Activated CD8-positive, alpha-beta memory T cell treated with anti-CD3 and anti-CD28 coated beads, Interleukin-2, amount 10 ng/mL, durations not matched to agents 7 days and 5 days (primary cell): ENCODE measurements around the gene UBQLN4. TPM values are rescaled to one million over a fixed set of nuclear protein-coding genes. Genes with fewer than 3 reads are reported as not detected.
"Not testable (repeated sequence)": the region's sequence is repeated elsewhere in the genome, so short reads cannot be mapped to it uniquely, and the experiment has no call there.

Source experiments
- ATAC-seq: fragments of 150-1000 bp; cut with Tn5 transposase; one replicate; pipeline ENCODE4 v1.10.0; 2021; ENCODE audit warnings: moderate library complexity
- CTCF ChIA-PET: fragments of 350-600 bp; sonication (Branson Sonifier 250); formaldehyde crosslinking; loops from one replicate; lab custom pipeline; 2021; ENCODE audit warnings: antibody characterized with exemption; lab: Charles Lee
- DNase-seq: peaks from one replicate; pipeline ENCODE4 v3.0.0-alpha.2; 2020
- H3K27ac Mint-ChIP-seq: one replicate; pipeline ENCODE4 v1.8.0; 2021; ENCODE audit warnings: mild to moderate bottlenecking, mixed read lengths
- H3K27me3 Mint-ChIP-seq: one replicate; pipeline ENCODE4 v1.8.0; 2021; ENCODE audit warnings: mixed read lengths
- H3K36me3 Mint-ChIP-seq: one replicate; pipeline ENCODE4 v1.8.0; 2021; ENCODE audit warnings: mild to moderate bottlenecking, mixed read lengths
- H3K4me1 Mint-ChIP-seq: one replicate; pipeline ENCODE4 v1.8.0; 2021; ENCODE audit warnings: mixed read lengths
- H3K4me3 Mint-ChIP-seq: one replicate; pipeline ENCODE4 v1.8.0; 2021; ENCODE audit warnings: mild to moderate bottlenecking, moderate library complexity, mixed read lengths
- H3K9me3 Mint-ChIP-seq: one replicate; pipeline ENCODE4 v1.8.0; 2022; ENCODE audit warnings: low read depth, mixed read lengths
- total RNA-seq, 2 experiments: library from RNA; stranded (reverse); gene quantifications; one replicate each; pipeline ENCODE4 v1.2.3, GENCODE V29; 2021

Gene UBQLN4
- total RNA-seq, 2 experiments from 2014 or later: 40.3 to 44.8 TPM

DNA sequence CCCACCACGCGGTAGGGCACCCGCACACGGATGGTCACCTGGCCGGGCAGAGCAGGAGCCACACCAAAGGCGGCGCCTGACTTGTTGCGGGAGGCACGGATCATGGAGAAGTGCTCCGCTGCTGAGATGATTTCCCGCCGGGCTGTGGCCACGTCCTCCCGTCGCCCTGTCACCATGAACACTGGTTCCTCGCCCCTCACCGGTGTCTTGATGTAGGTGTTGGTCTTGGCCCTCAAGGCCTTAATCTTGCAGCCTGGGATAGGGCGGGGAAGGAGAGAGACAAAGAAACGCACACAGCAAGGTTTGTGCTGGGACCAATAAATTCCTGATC is 23.8 kb upstream of the UBQLN4 start:
- CTCF ChIA-PET: no interaction called here
- H3K4me1 Mint-ChIP-seq: no peaks in the 10 kb centered on the region
- no peak for ATAC-seq

DNA sequence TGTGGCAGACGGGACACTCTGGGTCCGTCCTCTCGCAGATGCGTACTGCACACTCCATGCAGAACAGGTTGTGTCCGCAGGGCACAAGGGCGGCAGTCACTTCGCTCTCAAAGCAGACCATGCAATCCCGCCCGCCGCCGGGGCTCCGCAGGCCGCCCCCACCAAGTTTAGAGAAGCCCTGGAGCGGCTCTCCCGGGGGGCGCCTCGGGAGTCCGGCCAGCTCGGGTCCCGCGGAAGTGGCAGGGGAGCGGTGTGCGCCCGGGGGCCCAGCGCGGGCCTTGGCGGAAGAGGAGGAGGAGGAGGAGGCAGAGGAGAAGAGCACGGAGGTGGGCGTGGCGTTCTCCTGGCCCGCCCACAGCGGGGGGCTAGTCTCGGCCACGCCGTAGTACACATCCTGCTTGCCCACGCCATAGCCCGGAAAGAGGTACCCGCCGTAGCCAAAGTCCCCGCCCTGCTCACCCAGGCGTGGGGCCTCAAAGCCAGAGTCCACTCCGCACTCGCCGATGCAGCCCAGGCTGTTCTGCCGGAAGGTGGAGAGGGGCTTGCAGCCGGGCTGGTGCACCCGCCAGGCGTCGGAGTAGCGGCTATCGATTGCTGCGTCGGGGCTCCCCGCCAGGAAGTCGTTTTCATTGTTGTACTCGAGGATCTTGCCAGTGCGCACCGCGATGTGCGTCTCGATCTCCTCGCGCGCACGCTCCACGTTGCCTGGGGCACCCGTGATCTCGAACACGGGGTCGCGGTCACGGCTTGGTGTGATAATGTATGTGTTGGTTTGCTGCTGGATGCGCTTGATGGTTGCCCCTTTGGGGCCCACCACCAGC is 23.2 kb upstream of the UBQLN4 start:
- ATAC-seq: no peak
- CTCF ChIA-PET: interaction anchor here (2.0 kb wide), 1 partner anchor 10 kb away, joined by 8 read pairs; no protein-coding TSS in a partner anchor
- H3K4me3 Mint-ChIP-seq: no peak overlapping the region

More for the DNA sequence above, 23.8 kb upstream of the UBQLN4 start:
- H3K9me3 Mint-ChIP-seq: no peaks in the 10 kb centered on the region
- no peak for DNase-seq
- no peak overlapping the region for H3K4me3 Mint-ChIP-seq
- H3K27ac Mint-ChIP-seq: no peak overlapping the region
- H3K36me3 Mint-ChIP-seq: no peaks in the 10 kb centered on the region
- H3K27me3 Mint-ChIP-seq: peaks cover 40% of the 10 kb centered on the region

DNA sequence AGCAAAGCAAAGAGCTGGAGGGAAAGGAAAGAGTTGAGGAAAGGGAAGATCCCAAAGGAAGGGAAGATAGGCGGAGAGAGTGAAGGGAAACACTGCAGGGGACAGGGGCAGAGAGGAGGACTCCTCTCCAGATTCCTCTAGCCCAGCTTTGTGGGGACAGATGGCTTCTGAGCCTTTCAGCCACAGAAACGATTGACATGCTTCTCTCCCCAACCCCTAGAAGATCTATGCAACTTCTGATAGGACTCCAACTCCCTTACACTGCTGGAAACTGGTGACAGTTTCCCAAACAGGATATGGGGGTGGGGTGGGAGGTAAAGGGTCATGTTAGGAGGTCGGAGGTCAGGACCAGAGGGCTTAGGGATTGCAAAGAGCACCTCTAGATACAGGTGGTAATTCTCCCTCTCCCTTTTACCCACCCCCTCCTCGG is 22.2 kb upstream of the UBQLN4 start:
- DNase-seq: no peak
- Mint-ChIP-seq H3K4me3 (no peak overlapping the region), H3K4me1 (no peaks in the 10 kb centered on the region), H3K36me3 (no peaks in the 10 kb centered on the region), H3K9me3 (no peaks in the 10 kb centered on the region), H3K27ac (no peak overlapping the region), H3K27me3 (peaks cover 43% of the 10 kb centered on the region)
- CTCF ChIA-PET: interaction anchor here (1.3 to 2.0 kb wide), 2 partner anchors 9 to 16 kb away, joined by 4 to 8 read pairs; no protein-coding TSS in a partner anchor
- ATAC-seq: no peak

More for the DNA sequence above, 23.2 kb upstream of the UBQLN4 start:
- H3K4me1 Mint-ChIP-seq: no peaks in the 10 kb centered on the region
- DNase-seq: no peak
- no peaks in the 10 kb centered on the region for H3K9me3 Mint-ChIP-seq
- no peak overlapping the region for H3K27ac Mint-ChIP-seq
- H3K27me3 Mint-ChIP-seq: peaks cover 45% of the 10 kb centered on the region
- no peaks in the 10 kb centered on the region for H3K36me3 Mint-ChIP-seq

DNA sequence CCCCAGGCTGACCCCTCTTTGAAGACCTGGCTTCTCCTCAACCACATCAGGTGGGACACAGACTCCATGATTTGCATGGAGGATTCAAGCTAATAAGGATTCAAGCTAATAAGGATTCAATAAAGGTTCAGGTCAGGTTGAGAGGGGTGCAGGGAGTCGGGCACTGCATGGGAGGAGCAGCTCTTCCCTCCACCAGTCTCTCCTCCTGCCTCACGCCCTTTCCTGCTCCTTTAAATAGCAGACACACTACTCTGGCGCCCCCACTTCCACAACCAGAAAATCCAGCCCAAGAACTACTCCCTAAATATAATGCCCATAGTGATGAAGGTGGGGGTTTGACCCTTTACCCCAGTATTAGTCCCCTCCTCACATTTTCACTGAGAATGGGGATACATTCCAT is 21.6 kb upstream of the UBQLN4 start:
- DNase-seq (no peak), ATAC-seq (no peak)
- no peak overlapping the region for H3K27ac Mint-ChIP-seq
- CTCF ChIA-PET: interaction anchor here (1.3 to 2.0 kb wide), 2 partner anchors 9 to 16 kb away, joined by 4 to 8 read pairs; no protein-coding TSS in a partner anchor
- H3K4me1 Mint-ChIP-seq: no peaks in the 10 kb centered on the region
- H3K27me3 Mint-ChIP-seq: peaks cover 39% of the 10 kb centered on the region
- no peak overlapping the region for H3K4me3 Mint-ChIP-seq
- H3K9me3 Mint-ChIP-seq: no peaks in the 10 kb centered on the region
- no peaks in the 10 kb centered on the region for H3K36me3 Mint-ChIP-seq

DNA sequence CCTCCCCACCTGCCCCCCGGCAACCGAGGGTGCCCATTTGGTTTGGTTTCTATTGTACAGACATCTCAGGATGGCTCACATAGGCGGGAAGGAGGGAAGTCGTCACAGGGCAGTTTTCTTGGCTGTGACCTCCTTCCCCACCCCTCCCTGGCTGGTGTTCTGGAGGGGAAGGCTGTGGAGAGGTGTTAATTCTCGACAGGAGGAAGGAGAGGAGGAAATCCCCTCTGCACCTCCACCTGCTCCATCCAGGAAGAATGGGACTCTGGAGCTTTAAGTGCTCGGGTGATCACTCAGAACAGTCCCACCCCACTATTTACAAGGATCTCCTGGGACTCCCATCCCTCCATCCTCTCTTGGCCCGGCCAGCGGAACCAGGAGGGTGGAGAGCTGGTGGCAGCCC is 21.1 kb upstream of the UBQLN4 start:
- Mint-ChIP-seq H3K4me1 (no peaks in the 10 kb centered on the region), H3K27me3 (peaks cover 36% of the 10 kb centered on the region), H3K27ac (no peak overlapping the region), H3K36me3 (no peaks in the 10 kb centered on the region), H3K4me3 (no peak overlapping the region), H3K9me3 (no peaks in the 10 kb centered on the region)
- CTCF ChIA-PET: interaction anchor here (1.3 to 2.0 kb wide), 2 partner anchors 8 to 17 kb away, joined by 4 to 8 read pairs; no protein-coding TSS in a partner anchor
- DNase-seq (no peak), ATAC-seq (no peak)

DNA sequence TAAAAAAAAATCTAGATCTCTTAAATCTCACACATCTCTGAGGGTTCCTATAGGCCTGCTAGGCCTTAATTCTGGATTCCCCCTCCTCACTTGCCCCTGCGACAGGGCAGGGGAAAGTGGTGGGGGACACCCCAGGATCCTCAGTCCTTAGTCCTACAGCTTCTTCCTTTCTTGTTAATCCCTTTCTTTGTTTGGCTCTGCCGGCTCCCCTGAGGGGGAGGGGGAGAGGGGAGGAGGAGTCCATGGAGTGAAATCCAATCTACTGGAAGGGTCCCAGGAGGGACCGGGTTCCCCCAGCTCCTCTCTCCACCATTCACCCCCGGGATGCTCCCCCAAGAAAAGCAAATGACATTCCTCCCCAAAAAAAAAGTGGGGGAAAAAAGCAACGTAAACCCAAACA is 20.1 kb upstream of the UBQLN4 start:
- H3K27ac Mint-ChIP-seq: no peak overlapping the region
- CTCF ChIA-PET: interaction anchor here (0.8 to 1.5 kb wide), 3 partner anchors 8 to 25 kb away, joined by 3 to 4 read pairs (median 3); partner anchors contain the start of gene MEX3A

DNA sequence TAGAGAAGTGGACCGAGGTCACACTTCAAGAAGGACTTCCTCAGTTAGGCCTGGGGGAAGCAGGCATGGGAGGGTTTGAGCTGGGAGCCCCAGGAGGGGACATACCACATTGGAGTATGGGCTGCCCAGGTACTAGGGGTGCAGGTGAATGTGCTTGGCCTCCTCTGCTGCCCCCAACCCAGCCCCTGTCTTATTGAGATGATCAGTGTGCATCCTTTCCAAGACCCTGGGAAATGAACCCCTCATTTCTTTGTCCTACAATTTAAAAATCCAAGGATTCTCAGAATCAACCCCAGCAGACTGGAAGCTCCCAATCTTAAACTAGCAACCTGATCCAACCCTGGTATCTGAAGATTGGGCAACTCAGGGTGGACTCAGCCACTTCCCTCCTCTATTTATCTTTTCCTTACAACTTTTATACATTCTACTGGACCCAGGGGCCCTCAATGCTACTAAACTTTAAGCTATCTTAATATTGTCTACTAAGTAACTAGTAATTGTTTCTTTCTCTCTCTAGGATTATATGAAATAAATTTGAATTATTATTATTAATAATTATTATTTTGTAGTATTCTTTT is 19.6 kb upstream of the UBQLN4 start:
- H3K9me3 Mint-ChIP-seq: no peaks in the 10 kb centered on the region
- H3K4me1 Mint-ChIP-seq: no peaks in the 10 kb centered on the region
- no peak for ATAC-seq
- peaks cover 23% of the 10 kb centered on the region for H3K27me3 Mint-ChIP-seq
- H3K36me3 Mint-ChIP-seq: no peaks in the 10 kb centered on the region
- CTCF ChIA-PET: interaction anchor here (0.8 to 1.5 kb wide), 5 partner anchors 8 to 135 kb away, joined by 3 to 4 read pairs (median 3); partner anchors contain the start of gene MEX3A
- H3K27ac Mint-ChIP-seq: no peak overlapping the region
- no peak for DNase-seq
- no peak overlapping the region for H3K4me3 Mint-ChIP-seq

More for the DNA sequence above, 20.1 kb upstream of the UBQLN4 start:
- Mint-ChIP-seq H3K4me1 (no peaks in the 10 kb centered on the region), H3K36me3 (no peaks in the 10 kb centered on the region), H3K27me3 (peaks cover 28% of the 10 kb centered on the region), H3K4me3 (no peak overlapping the region), H3K9me3 (no peaks in the 10 kb centered on the region)
- ATAC-seq (no peak), DNase-seq (no peak)

DNA sequence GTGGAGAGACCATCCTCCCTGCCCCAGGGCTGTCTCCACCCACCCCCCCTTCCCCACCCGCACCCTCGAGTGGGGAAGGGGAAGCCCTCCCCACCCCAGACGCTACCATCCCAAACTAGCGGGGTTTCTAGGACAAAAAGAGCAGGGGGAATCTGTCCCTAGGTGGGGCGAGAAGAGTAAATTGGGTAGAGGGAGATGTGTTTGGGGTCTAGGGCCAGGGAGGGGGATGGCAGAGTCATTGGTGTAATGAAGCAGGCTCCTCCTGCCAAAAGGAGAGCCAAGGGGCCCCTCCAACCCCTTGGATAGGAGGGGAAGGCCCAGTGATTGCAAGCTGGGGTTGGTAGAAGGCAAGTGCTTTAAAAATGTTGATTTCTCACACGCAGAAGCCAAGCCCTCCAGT is 18.7 kb upstream of the UBQLN4 start:
- Mint-ChIP-seq H3K27ac (no peak overlapping the region), H3K9me3 (no peaks in the 10 kb centered on the region), H3K4me1 (no peaks in the 10 kb centered on the region), H3K27me3 (peaks cover 18% of the 10 kb centered on the region), H3K36me3 (no peaks in the 10 kb centered on the region), H3K4me3 (no peak overlapping the region)
- DNase-seq (no peak), ATAC-seq (no peak)
- CTCF ChIA-PET: interaction anchor here (0.6 to 1.5 kb wide), 4 partner anchors 9 to 139 kb away, joined by 3 to 4 read pairs (median 4); partner anchors contain the start of gene MEX3A

DNA sequence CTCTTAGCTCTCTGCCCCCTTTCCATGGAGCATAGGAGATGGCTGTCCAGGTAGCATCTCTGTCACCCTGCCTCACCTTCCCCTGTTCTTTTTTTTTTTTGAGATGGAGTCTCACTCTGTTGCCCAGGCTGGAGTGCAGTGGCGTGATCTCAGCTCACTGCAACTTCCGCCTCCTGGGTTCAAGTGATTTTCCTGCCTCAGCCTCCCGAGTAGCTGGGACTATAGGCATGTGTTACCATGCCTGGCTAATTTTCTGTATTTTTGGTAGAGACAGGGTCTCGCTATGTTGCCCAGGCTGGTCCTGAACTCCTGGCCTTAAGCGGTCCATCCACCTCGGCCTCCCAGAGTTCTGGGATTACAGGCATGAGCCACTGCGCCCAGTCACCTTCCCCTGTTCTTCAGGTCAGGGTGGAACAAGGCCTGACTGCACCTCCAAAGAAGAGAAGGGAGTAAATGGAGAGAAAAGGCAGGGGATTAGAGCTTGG is 17.8 kb upstream of the UBQLN4 start:
- H3K9me3 Mint-ChIP-seq, H3K4me1 Mint-ChIP-seq, ATAC-seq, DNase-seq, H3K36me3 Mint-ChIP-seq, H3K4me3 Mint-ChIP-seq: not testable (repeated sequence)
- peaks cover 18% of the 10 kb centered on the region for H3K27me3 Mint-ChIP-seq
- H3K27ac Mint-ChIP-seq: peak overlapping the region; percentile 21
- CTCF ChIA-PET: interaction anchor here (0.6 kb wide), 1 partner anchor 113 kb away, joined by 4 read pairs; no protein-coding TSS in a partner anchor

DNA sequence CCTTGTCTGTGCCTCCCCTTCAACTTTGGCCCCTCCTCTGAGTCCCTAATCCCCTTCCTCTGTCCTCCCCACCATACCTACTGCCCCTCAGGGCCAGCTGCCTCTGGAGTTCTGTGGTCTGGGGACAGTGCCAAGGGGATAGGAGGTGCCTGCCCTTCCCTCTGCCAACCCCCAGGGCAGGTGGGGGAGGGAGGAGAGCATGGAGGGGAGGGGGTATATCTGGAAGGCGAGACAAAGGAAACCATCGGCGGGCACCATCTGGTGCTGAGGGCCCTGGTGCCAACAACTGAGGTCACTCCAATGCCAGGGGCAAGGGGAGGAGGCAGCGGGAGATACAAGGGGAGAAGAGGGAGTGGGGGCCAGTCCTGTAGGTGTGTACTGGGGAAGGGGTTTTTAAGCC is 16.9 kb upstream of the UBQLN4 start:
- Mint-ChIP-seq H3K36me3 (no peaks in the 10 kb centered on the region), H3K9me3 (no peaks in the 10 kb centered on the region), H3K4me3 (no peak overlapping the region), H3K27me3 (peaks cover 16% of the 10 kb centered on the region), H3K4me1 (peaks cover 11% of the 10 kb centered on the region), H3K27ac (no peak overlapping the region)
- no peak for ATAC-seq
- CTCF ChIA-PET: no interaction called here
- DNase-seq: no peak

- Mint-ChIP-seq H3K27ac (no peak overlapping the region), H3K36me3 (no peaks in the 10 kb centered on the region), H3K27me3 (peaks cover 12% of the 10 kb centered on the region), H3K9me3 (no peaks in the 10 kb centered on the region), H3K4me1 (peaks cover 18% of the 10 kb centered on the region), H3K4me3 (no peak overlapping the region)
- ATAC-seq (no peak), DNase-seq (no peak)
- CTCF ChIA-PET: interaction anchor here (0.9 kb wide), 1 partner anchor 22 kb away, joined by 3 read pairs; no protein-coding TSS in a partner anchor
Observed at GRCh38 chr1:156069490-156070455, 16.2 kb upstream of the UBQLN4 start.

- peaks cover 18% of the 10 kb centered on the region for H3K4me1 Mint-ChIP-seq
- DNase-seq: no peak
- CTCF ChIA-PET: interaction anchor here (0.8 to 3.9 kb wide), 13 partner anchors 10 to 179 kb away, joined by 3 to 24 read pairs (median 5); partner anchors contain the start of genes KHDC4, LAMTOR2 and UBQLN4
- H3K9me3 Mint-ChIP-seq: no peaks in the 10 kb centered on the region
- H3K27me3 Mint-ChIP-seq: peaks cover 9% of the 10 kb centered on the region
- H3K27ac Mint-ChIP-seq: no peak overlapping the region
- H3K36me3 Mint-ChIP-seq: no peaks in the 10 kb centered on the region
- ATAC-seq: no peak
- no peak overlapping the region for H3K4me3 Mint-ChIP-seq
Observed at GRCh38 chr1:156067262-156067661, 13.7 kb upstream of the UBQLN4 start.
